ENCODE results near the gene ARHGAP45.
"Not testable (repeated sequence)": the region's sequence is repeated elsewhere in the genome, so short reads cannot be mapped to it uniquely, and the experiment has no call there.

ARHGAP45 gene

GRCh38 chr19:1114728-1115127 lies 47.8 kb downstream of the ARHGAP45 start:
- not testable (repeated sequence) for FAIRE-seq; DNase-seq (ENCODE audit: low spot score)

GRCh38 chr19:1115646-1116420 lies 48.9 kb downstream of the ARHGAP45 start:
- DNase-seq (ENCODE audit: low spot score), result no peak
- FAIRE-seq, result no peak

- DNase-seq (ENCODE audit: low spot score) (no peak), FAIRE-seq (no peak)
Measured at GRCh38 chr19:1116726-1117581, 50.0 kb downstream of the ARHGAP45 start.

- FAIRE-seq (no peak), DNase-seq (ENCODE audit: low spot score) (no peak)
Measured at GRCh38 chr19:1117654-1118053, 50.7 kb downstream of the ARHGAP45 start.

GRCh38 chr19:1118999-1119398 lies 52.0 kb downstream of the ARHGAP45 start:
- no peak for FAIRE-seq

GRCh38 chr19:1119475-1120217 lies 52.7 kb downstream of the ARHGAP45 start:
- DNase-seq (ENCODE audit: low spot score) (no peak), FAIRE-seq (no peak)

More at GRCh38 chr19:1118999-1119398, 52.0 kb downstream of the ARHGAP45 start:
- DNase-seq (ENCODE audit: low spot score), result no peak

GRCh38 chr19:1121395-1121794 lies 54.4 kb downstream of the ARHGAP45 start:
- DNase-seq (ENCODE audit: low spot score) (no peak), FAIRE-seq (no peak)

- no peak for DNase-seq (ENCODE audit: low spot score)
- no peak for FAIRE-seq
Measured at GRCh38 chr19:1122021-1122971, 55.3 kb downstream of the ARHGAP45 start.

GRCh38 chr19:1122972-1123363 lies 56.0 kb downstream of the ARHGAP45 start:
- no peak for FAIRE-seq
- peak; percentile 79 for DNase-seq (ENCODE audit: low spot score)

- FAIRE-seq (no peak), DNase-seq (ENCODE audit: low spot score) (no peak)
Measured at GRCh38 chr19:1123381-1123780, 56.4 kb downstream of the ARHGAP45 start.

GRCh38 chr19:1123885-1124677 lies 57.1 kb downstream of the ARHGAP45 start:
- FAIRE-seq (no peak), DNase-seq (ENCODE audit: low spot score) (no peak)

GRCh38 chr19:1125601-1126467 lies 58.9 kb downstream of the ARHGAP45 start:
- DNase-seq (ENCODE audit: low spot score), result peak; percentile 33
- FAIRE-seq, result no peak

GRCh38 chr19:1126984-1127760 lies 60.2 kb downstream of the ARHGAP45 start:
- DNase-seq (ENCODE audit: low spot score) (no peak), FAIRE-seq (no peak)

- no peak for DNase-seq (ENCODE audit: low spot score)
- FAIRE-seq, result no peak
Measured at GRCh38 chr19:1128106-1128505, 61.1 kb downstream of the ARHGAP45 start.

GRCh38 chr19:1129084-1129483 lies 62.1 kb downstream of the ARHGAP45 start:
- FAIRE-seq; DNase-seq (ENCODE audit: low spot score): not testable (repeated sequence)

GRCh38 chr19:1129535-1129934 lies 62.6 kb downstream of the ARHGAP45 start:
- FAIRE-seq (no peak), DNase-seq (ENCODE audit: low spot score) (no peak)

- FAIRE-seq, result no peak
- DNase-seq (ENCODE audit: low spot score), result no peak
Measured at GRCh38 chr19:1130771-1131717, 64.1 kb downstream of the ARHGAP45 start.

Data from urothelium cell line (cell line).